Thyroid gland (tissue), 4 donors: ENCODE results near the gene HNRNPR. TPM values are rescaled to one million over a fixed set of nuclear protein-coding genes. Genes with fewer than 3 reads are reported as not detected.
"Not testable (repeated sequence)": the region's sequence is repeated elsewhere in the genome, so short reads cannot be mapped to it uniquely, and the experiment has no call there.

Source experiments
- DNase-seq, 2 donors: peaks; one replicate each; pipeline ENCODE4 v3.0.0-alpha.2; 2019
- H3K27ac ChIP-seq, 3 donors: fragments of 200-600 bp; sonication (generic); 1 replicate in 2 of 3; 2 replicates in 1 of 3; pipeline ENCODE4 v1.5.1; 2016 to 2019; ENCODE audit warnings: mild to moderate bottlenecking in 1 of 3, moderate library complexity in 1 of 3
- H3K27me3 ChIP-seq: fragments of 200-600 bp; sonication (generic); one replicate; pipeline ENCODE4 v1.5.1; 2019
- H3K36me3 ChIP-seq, 2 donors: fragments of 200-600 bp; sonication (generic); one replicate each; pipeline ENCODE4 v1.5.1; 2016 to 2019
- H3K4me1 ChIP-seq, 2 donors: fragments of 200-600 bp; sonication (generic); one replicate each; pipeline ENCODE4 v1.5.1; 2017 to 2019
- H3K4me3 ChIP-seq, 3 donors: fragments of 200-600 bp; sonication (generic); replicated peaks in 1 of 3; 1 replicate in 2 of 3; 2 replicates in 1 of 3; pipeline ENCODE4 v1.5.1; 2016; ENCODE audit warnings: mild to moderate bottlenecking in 1 of 3
- H3K9me3 ChIP-seq: fragments of 200-600 bp; sonication (generic); one replicate; pipeline ENCODE4 v1.5.1; 2017
- POLR2A ChIP-seq, 2 donors: fragments of 450-650 bp; IDR thresholded peaks; one replicate each; pipeline ENCODE4 v1.6.1; 2017; ENCODE audit warnings: antibody characterized with exemption in 2 of 2, mild to moderate bottlenecking in 2 of 2, moderate library complexity in 1 of 2
- WGBS, 2 donors: methylation state at CpG; one replicate each; pipeline ENCODE4 v1.1.5; 2017; 5-methylcytosine and 5-hydroxymethylcytosine counted together
- intact Hi-C: fragments of 100-400 bp; cut with DNase I; formaldehyde crosslinking; loops from one replicate; pipeline ENCODE4 v1.15.1; 2023
- total RNA-seq, 4 donors: library from RNA; depleted of rRNA; stranded (reverse); fragments of >200 nt; gene quantifications; one replicate each; pipeline ENCODE4 v1.2.3, GENCODE V29; 2016
- TF ChIP-seq, protein P1 (sequence below), 6 experiments: fragments of 200-600 bp in 3 of 6; fragments of 450-650 bp in 3 of 6; sonication (generic) in 3 of 6; IDR thresholded peaks; one replicate each; pipeline ENCODE4 v1.5.1; 2016 to 2019; ENCODE audit warnings: antibody characterized with exemption in 6 of 6, mild to moderate bottlenecking in 2 of 6, inconsistent platforms in 1 of 6, moderate library complexity in 1 of 6

Gene HNRNPR
- total RNA-seq, 4 donors from 2014 or later = 82.8 to 107 (median 99.4) TPM

DNA sequence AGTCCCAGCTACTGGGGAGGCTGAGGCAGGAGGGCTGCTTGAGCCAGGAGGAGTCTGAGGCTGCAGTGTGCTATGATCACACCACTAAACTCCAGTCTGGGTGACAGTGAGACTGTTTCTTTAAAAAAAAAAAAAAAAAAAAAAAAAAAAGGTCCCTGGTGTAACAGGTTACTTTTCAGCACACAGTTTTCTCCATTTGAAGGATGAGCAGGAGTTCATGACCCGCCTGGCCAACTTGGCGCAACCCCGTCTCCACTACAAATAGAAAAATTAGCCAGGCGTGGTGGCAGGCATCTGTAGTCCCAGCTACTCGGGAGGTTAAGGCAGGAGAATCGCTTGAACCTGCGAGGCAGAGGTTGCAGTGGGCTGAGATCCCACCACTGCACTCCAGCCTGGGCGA, 12.4 kb downstream of the HNRNPR start:
- H3K9me3 ChIP-seq = no peaks in the 10 kb centered on the region
- H3K4me3 ChIP-seq = no peak overlapping the region
- intact Hi-C loops = no loop called here
- peak; percentile 9 to 18 for DNase-seq
- H3K27me3 ChIP-seq = no peaks in the 10 kb centered on the region
- TF ChIP-seq, protein P1, sequence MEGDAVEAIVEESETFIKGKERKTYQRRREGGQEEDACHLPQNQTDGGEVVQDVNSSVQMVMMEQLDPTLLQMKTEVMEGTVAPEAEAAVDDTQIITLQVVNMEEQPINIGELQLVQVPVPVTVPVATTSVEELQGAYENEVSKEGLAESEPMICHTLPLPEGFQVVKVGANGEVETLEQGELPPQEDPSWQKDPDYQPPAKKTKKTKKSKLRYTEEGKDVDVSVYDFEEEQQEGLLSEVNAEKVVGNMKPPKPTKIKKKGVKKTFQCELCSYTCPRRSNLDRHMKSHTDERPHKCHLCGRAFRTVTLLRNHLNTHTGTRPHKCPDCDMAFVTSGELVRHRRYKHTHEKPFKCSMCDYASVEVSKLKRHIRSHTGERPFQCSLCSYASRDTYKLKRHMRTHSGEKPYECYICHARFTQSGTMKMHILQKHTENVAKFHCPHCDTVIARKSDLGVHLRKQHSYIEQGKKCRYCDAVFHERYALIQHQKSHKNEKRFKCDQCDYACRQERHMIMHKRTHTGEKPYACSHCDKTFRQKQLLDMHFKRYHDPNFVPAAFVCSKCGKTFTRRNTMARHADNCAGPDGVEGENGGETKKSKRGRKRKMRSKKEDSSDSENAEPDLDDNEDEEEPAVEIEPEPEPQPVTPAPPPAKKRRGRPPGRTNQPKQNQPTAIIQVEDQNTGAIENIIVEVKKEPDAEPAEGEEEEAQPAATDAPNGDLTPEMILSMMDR (IDR thresholded peaks at IDR 0.05) = no peak
- no peak for TF ChIP-seq POLR2A (IDR thresholded peaks at IDR 0.05)
- H3K4me1 ChIP-seq = no peaks in the 10 kb centered on the region
- H3K36me3 ChIP-seq = peaks cover 57 to 59% of the 10 kb centered on the region in 2 donors
- no peak overlapping the region for H3K27ac ChIP-seq
- 80 to 86% methylated on average over 8 of the region's 8 CpGs for WGBS, 2 donors

- TF ChIP-seq, protein P1 (IDR thresholded peaks at IDR 0.05) = no peak
- no peak for TF ChIP-seq POLR2A (IDR thresholded peaks at IDR 0.05)
- Histone ChIP-seq H3K27me3 (no peaks in the 10 kb centered on the region), H3K4me1 (no peaks in the 10 kb centered on the region), H3K9me3 (no peaks in the 10 kb centered on the region), H3K36me3 (peaks cover 59% of the 10 kb centered on the region in 2 donors), H3K27ac (no peak overlapping the region), H3K4me3 (no peak overlapping the region)
- WGBS, 2 donors = 96 to 100% methylated on average over 1 of the region's 1 CpG
- intact Hi-C loops = no loop called here
- DNase-seq = no peak
These were observed 13.2 kb downstream of the HNRNPR start for GRCh38 chr1:23330846-23331245.

GRCh38 chr1:23325393-23325792, 18.7 kb downstream of the HNRNPR start:
- intact Hi-C loops = no loop called here
- no peaks in the 10 kb centered on the region for H3K4me1 ChIP-seq
- no peaks in the 10 kb centered on the region for H3K9me3 ChIP-seq
- 88 to 90% methylated on average over 2 of the region's 2 CpGs for WGBS, 2 donors
- TF ChIP-seq, protein P1 (IDR thresholded peaks at IDR 0.05) = no peak
- no peak for TF ChIP-seq POLR2A (IDR thresholded peaks at IDR 0.05)
- H3K27ac ChIP-seq = no peak overlapping the region
- DNase-seq = no peak
- no peaks in the 10 kb centered on the region for H3K27me3 ChIP-seq
- H3K36me3 ChIP-seq = peaks cover 34 to 38% of the 10 kb centered on the region in 2 donors
- no peak overlapping the region for H3K4me3 ChIP-seq

DNA sequence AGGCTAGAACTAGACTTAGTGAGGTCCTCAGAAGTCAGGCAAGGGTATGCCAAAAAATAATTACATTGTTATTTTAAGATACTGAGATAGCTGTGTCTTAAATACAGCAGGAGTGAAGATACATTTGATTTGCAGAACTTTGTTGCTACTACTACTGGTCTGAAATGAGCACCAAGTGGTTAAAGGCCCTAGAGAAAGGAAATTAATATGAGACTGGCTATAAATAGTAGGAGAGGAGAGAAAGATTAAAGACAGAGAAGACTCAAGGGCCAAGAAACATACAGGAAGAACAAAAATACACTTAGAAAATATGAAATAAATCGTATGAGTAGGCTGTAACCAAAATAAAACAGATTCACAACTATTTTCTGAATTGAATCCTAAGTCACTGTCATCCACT, 21.3 kb downstream of the HNRNPR start:
- 56 to 61% methylated on average over 1 of the region's 1 CpG for WGBS, 2 donors
- H3K27ac ChIP-seq = no peak overlapping the region
- DNase-seq = no peak
- no peak for TF ChIP-seq POLR2A (IDR thresholded peaks at IDR 0.05)
- TF ChIP-seq, protein P1 (IDR thresholded peaks at IDR 0.05) = no peak
- no peak overlapping the region for H3K4me3 ChIP-seq
- H3K36me3 ChIP-seq = peaks cover 41 to 44% of the 10 kb centered on the region in 2 donors
- H3K9me3 ChIP-seq = no peaks in the 10 kb centered on the region
- H3K27me3 ChIP-seq = no peaks in the 10 kb centered on the region
- no peaks in the 10 kb centered on the region for H3K4me1 ChIP-seq
- intact Hi-C loops = no loop called here

- DNase-seq, H3K4me1 ChIP-seq, H3K9me3 ChIP-seq, H3K4me3 ChIP-seq, H3K27me3 ChIP-seq, H3K27ac ChIP-seq, intact Hi-C loops: not testable (repeated sequence)
- WGBS, 2 donors = 95 to 97% methylated on average over 7 of the region's 7 CpGs
- peaks cover 16 to 30% of the 10 kb centered on the region in 2 donors for H3K36me3 ChIP-seq
These were observed 33.8 kb downstream of the HNRNPR start for GRCh38 chr1:23310280-23310679.

- H3K27me3 ChIP-seq = no peaks in the 10 kb centered on the region
- H3K27ac ChIP-seq = no peak overlapping the region
- no peaks in the 10 kb centered on the region for H3K9me3 ChIP-seq
- intact Hi-C loops = no loop called here
- TF ChIP-seq POLR2A (IDR thresholded peaks at IDR 0.05) = no peak
- TF ChIP-seq, protein P1 (IDR thresholded peaks at IDR 0.05) = no peak
- DNase-seq = no peak
- WGBS, 2 donors = 90 to 91% methylated on average over 4 of the region's 4 CpGs
- no peaks in the 10 kb centered on the region for H3K4me1 ChIP-seq
- H3K4me3 ChIP-seq = no peak overlapping the region
- H3K36me3 ChIP-seq = peaks cover 0 to 20% of the 10 kb centered on the region in 2 donors
These were observed 39.9 kb downstream of the HNRNPR start for GRCh38 chr1:23304140-23304620.
